ENCODE measurements around the gene CYP19A1. TPM values are rescaled to one million over a fixed set of nuclear protein-coding genes. Genes with fewer than 3 reads are reported as not detected.

The CYP19A1 gene
- total RNA-seq, 2 experiments from 2014 or later: not detected

- Mint-ChIP-seq H3K27ac (no peak overlapping the region), H3K4me3 (no peak overlapping the region), H3K27me3 (peaks cover 15% of the 10 kb centered on the region), H3K36me3 (ENCODE audit: low read depth) (no peaks in the 10 kb centered on the region), H3K9me3 (no peaks in the 10 kb centered on the region), H3K4me1 (peaks cover 2% of the 10 kb centered on the region)
- DNase-seq: no peak
- ChIA-PET POLR2A (no interaction called here), CTCF (interaction anchor here (0.5 to 3.7 kb wide), 3 partner anchors 32 to 324 kb away, joined by 3 to 54 read pairs (median 3); no protein-coding TSS in a partner anchor)
These were observed 177.9 kb downstream of the CYP19A1 start for GRCh38 chr15:51160484-51160883.

Other genes starting within 250 kb of the CYP19A1 start
- gene TNFAIP8L3, start 243.7 kb downstream of the CYP19A1 start, total RNA-seq: under 1 TPM in 1 of 2 experiments, not detected in 1; 0.13 TPM
- not detected for gene GLDN, start 3.1 kb upstream of the CYP19A1 start, total RNA-seq

All from activated CD4-positive, alpha-beta memory T cell treated with anti-CD3 and anti-CD28 coated beads, Interleukin-2, amount 10 ng/mL, durations not matched to agents 7 days and 5 days (primary cell).